Effector memory CD4-positive, alpha-beta T cell (primary cell): ENCODE measurements around the gene VIT.

ENCODE experiments used
- DNase-seq, 3 donors: peaks; one replicate each; pipeline ENCODE4 v3.0.0-alpha.2; 2020
- H3K27ac ChIP-seq: 2 replicates; pipeline ENCODE4 v1.7.0; 2013; ENCODE audit warnings: mild to moderate bottlenecking, low read length, moderate library complexity; ENCODE audit not compliant: insufficient read depth, poor library complexity, severe bottlenecking
- H3K27me3 ChIP-seq: replicated peaks from 2 replicates; pipeline ENCODE4 v1.7.0; 2013; ENCODE audit warnings: mild to moderate bottlenecking, low read length; ENCODE audit not compliant: insufficient read depth, control insufficient read depth, poor library complexity, severe bottlenecking
- H3K36me3 ChIP-seq: 2 replicates; pipeline ENCODE4 v1.7.0; 2013; ENCODE audit warnings: mild to moderate bottlenecking, low read length, moderate library complexity; ENCODE audit not compliant: control insufficient read depth, insufficient read depth
- H3K4me1 ChIP-seq: 2 replicates; pipeline ENCODE4 v1.7.0; 2013; ENCODE audit warnings: low read length, mild to moderate bottlenecking; ENCODE audit not compliant: control insufficient read depth, insufficient read depth, poor library complexity, severe bottlenecking
- H3K4me3 ChIP-seq: 2 replicates; pipeline ENCODE4 v1.7.0; 2013; ENCODE audit warnings: low read length, low read depth, mild to moderate bottlenecking; ENCODE audit not compliant: insufficient read depth, poor library complexity, severe bottlenecking
- H3K9me3 ChIP-seq: 2 replicates; pipeline ENCODE4 v1.7.0; 2013; ENCODE audit warnings: mild to moderate bottlenecking, low read length, moderate library complexity; ENCODE audit not compliant: control insufficient read depth

Gene VIT

DNA sequence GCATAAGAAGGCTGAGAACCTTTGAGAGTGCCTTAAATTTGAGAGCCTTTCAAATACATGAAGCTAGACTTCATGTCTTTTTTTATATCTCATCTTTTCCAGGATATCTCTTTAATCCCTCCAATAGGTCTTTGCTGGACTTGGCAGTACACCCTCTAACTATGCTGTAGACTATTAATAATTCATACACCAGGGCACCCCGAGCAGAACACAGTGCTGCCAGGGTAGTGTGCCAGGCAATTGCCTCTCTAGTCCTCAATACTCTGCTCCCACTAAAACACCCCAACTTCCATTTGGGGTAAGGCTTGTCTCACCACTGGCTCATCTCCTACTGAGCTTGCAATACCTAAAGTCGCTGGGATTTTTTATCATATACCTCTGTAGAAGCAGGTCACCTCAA is 80.8 kb downstream of the VIT start:
- no peak for DNase-seq
- Histone ChIP-seq H3K27me3 (no peaks in the 10 kb centered on the region), H3K4me3 (no peak overlapping the region), H3K27ac (no peak overlapping the region), H3K4me1 (no peaks in the 10 kb centered on the region), H3K9me3 (no peaks in the 10 kb centered on the region), H3K36me3 (no peaks in the 10 kb centered on the region)

DNA sequence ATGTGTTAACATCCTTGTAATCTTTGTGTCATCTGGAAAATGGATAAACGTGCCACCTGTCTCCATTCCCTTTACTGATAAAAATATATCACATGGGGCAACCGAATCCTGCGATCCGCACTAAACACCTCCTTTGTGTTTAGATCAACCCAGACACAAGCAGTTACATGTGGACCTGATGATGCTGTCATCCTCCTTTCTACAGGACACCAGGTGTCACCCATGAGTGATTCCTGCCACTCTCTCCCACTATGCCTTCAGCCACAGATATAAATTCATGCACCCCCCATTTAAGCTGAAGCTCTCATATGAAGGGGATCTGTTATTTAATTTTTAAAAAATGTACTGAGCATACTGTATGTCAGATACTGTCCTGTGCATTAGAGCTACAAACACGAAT is 81.3 kb downstream of the VIT start:
- no peak for DNase-seq
- H3K4me1 ChIP-seq: no peaks in the 10 kb centered on the region

DNA sequence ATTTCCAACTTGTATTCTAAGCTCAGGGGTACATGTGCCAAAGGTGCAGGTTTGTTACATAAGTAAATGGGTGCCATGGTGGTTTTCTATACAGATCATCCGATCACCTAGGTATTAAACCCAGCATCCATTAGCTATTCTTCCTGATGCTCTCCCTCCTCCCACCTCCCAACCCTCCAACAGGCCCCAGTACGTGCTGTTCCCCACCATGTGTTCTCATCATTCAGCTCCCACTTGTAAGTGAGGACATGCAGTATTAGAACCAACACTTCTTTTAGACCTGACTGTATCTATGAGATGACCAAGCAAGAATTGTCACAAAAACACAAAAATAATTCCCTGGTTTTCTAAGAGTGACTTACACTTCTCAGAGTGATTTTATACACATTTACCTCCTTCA is 83.0 kb downstream of the VIT start:
- H3K36me3 ChIP-seq: no peaks in the 10 kb centered on the region
- H3K27ac ChIP-seq: no peak overlapping the region
- H3K4me1 ChIP-seq: no peaks in the 10 kb centered on the region
- no peak overlapping the region for H3K4me3 ChIP-seq
- H3K27me3 ChIP-seq: no peaks in the 10 kb centered on the region
- DNase-seq: no peak
- H3K9me3 ChIP-seq: no peaks in the 10 kb centered on the region

More for the DNA sequence above, 81.3 kb downstream of the VIT start:
- no peaks in the 10 kb centered on the region for H3K9me3 ChIP-seq
- no peaks in the 10 kb centered on the region for H3K36me3 ChIP-seq
- H3K27ac ChIP-seq: no peak overlapping the region
- no peaks in the 10 kb centered on the region for H3K27me3 ChIP-seq
- no peak overlapping the region for H3K4me3 ChIP-seq

DNA sequence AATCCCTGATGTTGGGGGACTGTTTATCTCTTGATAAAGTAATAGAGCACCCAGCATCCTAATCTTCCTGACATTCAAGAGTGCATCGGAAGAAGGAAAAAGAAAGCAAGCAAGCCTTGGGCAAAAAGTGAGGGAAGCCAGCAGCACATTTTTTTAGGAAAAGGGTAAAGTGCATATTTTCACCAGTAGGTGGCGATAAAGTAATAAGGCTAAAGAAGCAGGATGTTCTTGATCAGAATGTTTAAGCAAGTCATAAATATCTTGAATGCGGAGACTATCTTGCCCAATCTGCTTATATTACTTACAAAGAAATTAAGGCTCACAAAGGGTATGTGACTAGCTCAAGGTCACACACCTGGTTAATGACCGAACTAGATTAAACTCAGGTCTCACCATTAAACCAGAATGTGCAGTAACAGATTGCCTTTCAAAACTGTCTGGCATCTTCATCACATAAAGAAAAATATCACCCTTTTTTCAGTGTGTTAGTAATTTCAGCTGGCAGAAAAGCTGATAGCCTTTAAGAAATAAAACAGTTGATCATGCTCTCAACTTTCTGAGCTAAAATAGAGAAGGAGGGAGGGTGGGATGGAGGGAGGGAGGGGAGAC is 83.8 kb downstream of the VIT start:
- H3K4me1 ChIP-seq: no peaks in the 10 kb centered on the region
- H3K27ac ChIP-seq: no peak overlapping the region
- H3K36me3 ChIP-seq: no peaks in the 10 kb centered on the region
- H3K9me3 ChIP-seq: no peaks in the 10 kb centered on the region
- DNase-seq: no peak
- no peaks in the 10 kb centered on the region for H3K27me3 ChIP-seq
- no peak overlapping the region for H3K4me3 ChIP-seq

DNA sequence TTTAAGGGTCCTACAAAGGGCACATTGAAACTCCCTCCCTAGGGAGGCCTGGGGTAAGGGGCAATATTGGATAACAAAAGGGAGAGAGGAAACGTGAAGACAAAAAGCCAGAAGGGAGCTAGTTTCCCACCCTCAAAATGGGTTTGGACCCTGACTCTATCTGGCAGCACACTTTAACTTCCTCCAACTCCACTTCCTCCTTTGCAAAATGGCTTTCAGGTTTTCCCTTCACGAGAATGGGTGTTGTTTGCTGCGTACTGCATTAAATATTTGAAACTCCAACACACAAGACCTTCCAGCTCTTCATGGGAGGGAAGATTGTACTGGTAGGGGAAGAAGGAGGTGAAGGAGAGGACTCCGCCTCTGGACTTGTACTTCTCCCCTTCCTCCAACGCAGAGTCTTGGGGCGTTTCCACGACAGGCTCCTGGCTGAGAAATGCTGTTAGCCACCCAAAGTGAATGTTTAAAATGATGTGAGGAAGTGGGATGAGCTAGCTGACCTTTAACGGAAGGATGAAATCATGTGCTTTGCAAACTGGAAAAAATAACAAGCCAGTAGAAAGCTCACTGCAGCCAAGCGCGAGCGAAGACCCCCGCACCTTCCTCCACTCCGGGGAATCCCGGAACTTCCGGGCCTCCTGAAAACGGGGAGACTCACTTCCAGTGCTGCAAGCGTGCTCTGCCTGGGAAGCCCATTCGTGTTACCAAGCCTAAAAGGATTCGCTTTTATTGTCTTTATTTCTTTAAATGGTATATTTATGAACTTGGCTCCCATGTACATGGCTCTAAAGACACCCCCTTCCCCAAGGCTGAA is 85.6 kb downstream of the VIT start:
- H3K4me1 ChIP-seq: no peaks in the 10 kb centered on the region
- H3K27me3 ChIP-seq: no peaks in the 10 kb centered on the region
- H3K27ac ChIP-seq: no peak overlapping the region
- DNase-seq: no peak
- H3K36me3 ChIP-seq: no peaks in the 10 kb centered on the region
- no peaks in the 10 kb centered on the region for H3K9me3 ChIP-seq
- no peak overlapping the region for H3K4me3 ChIP-seq

DNA sequence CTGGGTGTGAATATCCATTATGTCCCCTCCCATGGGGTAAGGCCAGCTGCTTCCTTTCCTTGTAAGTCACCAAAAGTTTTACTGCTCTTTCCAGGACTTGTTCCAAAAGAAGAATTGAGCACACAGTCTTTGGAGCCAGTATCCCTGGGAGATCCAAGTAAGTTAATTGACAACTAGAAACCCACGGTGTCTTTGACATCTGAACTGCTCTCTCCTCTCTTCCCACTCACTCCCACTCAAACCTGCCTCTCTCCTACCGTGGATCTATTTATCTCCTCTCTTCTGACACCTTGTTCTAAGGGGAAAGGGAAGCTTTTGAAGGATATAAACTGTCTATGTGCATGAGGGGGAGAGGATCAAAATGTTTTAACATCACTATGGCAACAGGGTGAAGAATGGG is 86.7 kb downstream of the VIT start:
- H3K27ac ChIP-seq: no peak overlapping the region
- no peak overlapping the region for H3K4me3 ChIP-seq
- no peaks in the 10 kb centered on the region for H3K27me3 ChIP-seq
- no peaks in the 10 kb centered on the region for H3K9me3 ChIP-seq
- H3K36me3 ChIP-seq: no peaks in the 10 kb centered on the region
- no peak for DNase-seq
- H3K4me1 ChIP-seq: no peaks in the 10 kb centered on the region

DNA sequence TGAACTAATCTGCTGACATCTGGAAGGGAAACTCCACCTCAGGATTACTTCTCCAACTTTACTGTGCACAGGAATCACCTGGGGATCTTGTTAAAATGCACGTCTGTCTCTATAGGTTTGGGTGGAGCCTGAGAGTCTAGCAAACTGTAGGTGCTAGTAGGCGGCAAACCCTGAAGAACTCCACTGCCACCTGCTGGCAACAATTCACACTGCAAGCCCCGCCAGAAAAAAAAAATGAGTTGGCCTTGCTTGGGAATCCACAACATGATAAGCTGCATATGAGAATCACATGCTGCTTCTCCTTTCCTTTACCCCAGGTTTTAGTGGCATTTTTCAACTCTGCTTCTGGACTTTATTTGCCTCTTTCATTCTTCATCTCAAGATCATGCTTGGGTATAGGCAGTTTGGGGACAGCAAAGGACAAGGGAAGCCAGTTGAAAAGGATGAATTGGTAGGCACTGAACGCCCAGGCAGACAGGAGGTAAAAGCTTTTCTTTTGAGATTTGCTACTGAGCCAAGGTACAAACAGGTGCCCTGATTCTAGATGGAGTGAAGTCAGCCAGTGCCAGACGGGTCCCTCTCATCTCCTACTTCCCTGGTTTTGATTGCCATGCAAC is 88.8 kb downstream of the VIT start:
- Histone ChIP-seq H3K4me3 (no peak overlapping the region), H3K36me3 (no peaks in the 10 kb centered on the region), H3K9me3 (no peaks in the 10 kb centered on the region), H3K4me1 (no peaks in the 10 kb centered on the region), H3K27ac (no peak overlapping the region), H3K27me3 (no peaks in the 10 kb centered on the region)
- DNase-seq: peak; percentile 18 to 31 (median 27)

DNA sequence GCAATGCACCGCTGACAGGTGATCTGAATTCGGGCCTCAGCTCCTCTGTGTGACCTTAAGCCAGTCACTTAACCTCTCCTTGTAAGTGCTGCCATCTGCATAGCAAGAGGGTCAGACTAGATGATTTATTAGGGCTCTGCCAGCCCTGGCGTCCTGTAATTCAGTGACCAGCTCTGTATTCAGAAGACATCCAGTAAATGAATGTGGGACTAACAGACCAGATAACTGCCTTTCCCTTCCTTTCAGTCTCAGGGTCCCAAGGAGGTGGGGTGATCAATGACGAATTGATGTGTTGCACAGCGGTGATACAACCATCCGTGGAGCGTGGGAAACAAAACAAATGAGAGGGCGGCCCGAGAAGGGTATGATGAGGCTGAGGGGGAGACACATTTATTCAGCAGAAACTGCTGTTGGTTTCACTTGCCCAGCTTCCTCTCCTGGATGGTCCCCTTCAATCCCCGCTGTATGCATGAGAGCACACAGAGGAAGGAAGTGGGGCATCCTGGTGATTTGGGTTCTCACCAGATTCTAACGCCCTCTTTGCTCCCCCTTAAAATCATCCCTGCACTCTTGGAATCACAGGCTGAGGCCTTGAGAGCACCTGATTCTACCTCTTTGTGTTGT is 92.8 kb downstream of the VIT start:
- Histone ChIP-seq H3K27me3 (no peaks in the 10 kb centered on the region), H3K27ac (no peak overlapping the region), H3K36me3 (no peaks in the 10 kb centered on the region), H3K4me1 (no peaks in the 10 kb centered on the region), H3K4me3 (no peak overlapping the region), H3K9me3 (no peaks in the 10 kb centered on the region)
- no peak for DNase-seq

DNA sequence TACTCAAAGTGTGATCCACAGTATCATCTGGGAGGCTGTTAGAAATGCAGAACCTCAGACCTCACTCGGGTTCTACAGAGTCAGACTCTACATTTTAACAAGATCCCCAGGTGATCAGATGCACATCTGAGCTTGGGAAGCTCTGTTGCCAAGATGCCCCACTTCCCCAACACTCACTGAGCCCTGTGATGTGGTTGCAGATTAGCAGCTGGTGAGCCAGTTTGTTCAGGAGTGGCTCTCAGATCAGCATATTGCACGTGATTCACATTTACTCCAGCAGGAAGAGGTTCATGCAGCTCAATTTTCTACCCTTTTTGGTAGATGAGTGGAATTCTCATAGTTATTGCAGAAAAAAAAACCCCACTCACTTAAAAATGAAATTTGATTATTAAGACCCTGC is 96.4 kb downstream of the VIT start:
- Histone ChIP-seq H3K27me3 (no peaks in the 10 kb centered on the region), H3K4me3 (no peak overlapping the region), H3K9me3 (no peaks in the 10 kb centered on the region), H3K27ac (no peak overlapping the region), H3K4me1 (no peaks in the 10 kb centered on the region), H3K36me3 (no peaks in the 10 kb centered on the region)
- DNase-seq: no peak
